OCI-LY1 (cell line): ENCODE results near the gene SWAP70.
"Not testable (repeated sequence)": the region's sequence is repeated elsewhere in the genome, so short reads cannot be mapped to it uniquely, and the experiment has no call there.

Source experiments
- H2AFZ ChIP-seq: fragments of 200-600 bp; sonication (generic), shearing (Covaris generic); 2 replicates; pipeline ENCODE4 v1.6.0; 2014; ENCODE audit warnings: antibody characterized with exemption, mild to moderate bottlenecking, low read length
- H3F3A ChIP-seq: fragments of 200-600 bp; sonication (generic), shearing (Covaris generic); 2 replicates; pipeline ENCODE4 v1.6.0; 2014; ENCODE audit warnings: mild to moderate bottlenecking, antibody characterized with exemption, low read length, moderate library complexity; ENCODE audit not compliant: insufficient read depth
- H3K27ac ChIP-seq: fragments of 200-600 bp; sonication (generic); 2 replicates; pipeline ENCODE4 v1.5.1; 2014; ENCODE audit warnings: low read length, mixed run types, mild to moderate bottlenecking, low read depth; ENCODE audit not compliant: poor library complexity, severe bottlenecking
- H3K27me3 ChIP-seq: fragments of 200-600 bp; sonication (generic); 2 replicates; pipeline ENCODE4 v1.6.0; 2014; ENCODE audit warnings: antibody characterized with exemption, mild to moderate bottlenecking, low read length, moderate library complexity; ENCODE audit not compliant: insufficient read depth
- H3K36me3 ChIP-seq: fragments of 200-600 bp; sonication (generic); 2 replicates; pipeline ENCODE4 v1.6.1; 2014; ENCODE audit warnings: mild to moderate bottlenecking, antibody characterized with exemption, low read length, moderate library complexity, mixed read lengths; ENCODE audit not compliant: insufficient read depth
- H3K4me1 ChIP-seq: fragments of 200-600 bp; sonication (generic); 2 replicates; pipeline ENCODE4 v1.5.1; 2014; ENCODE audit warnings: mild to moderate bottlenecking, low read length, moderate library complexity; ENCODE audit not compliant: insufficient read depth, severe bottlenecking
- H3K4me2 ChIP-seq: fragments of 200-600 bp; sonication (generic), shearing (Covaris generic); 2 replicates; pipeline ENCODE4 v1.6.1; 2014; ENCODE audit warnings: low read length
- H3K4me3 ChIP-seq: fragments of 200-600 bp; sonication (generic); 2 replicates; pipeline ENCODE4 v1.5.1; 2014; ENCODE audit warnings: low read length, low read depth, mild to moderate bottlenecking, mixed read lengths; ENCODE audit not compliant: poor library complexity, severe bottlenecking
- H3K79me2 ChIP-seq: fragments of 200-600 bp; shearing (Covaris generic); 2 replicates; pipeline ENCODE4 v1.6.1; 2016; ENCODE audit warnings: mixed run types, low read length, mixed read lengths; ENCODE audit not compliant: insufficient read depth
- H3K9ac ChIP-seq: fragments of 200-600 bp; sonication (generic), shearing (Covaris generic); 2 replicates; pipeline ENCODE4 v1.6.1; 2014; ENCODE audit warnings: mild to moderate bottlenecking, low read length, mixed read lengths
- H3K9me2 ChIP-seq: fragments of 200-600 bp; sonication (generic), shearing (Covaris generic); 2 replicates; pipeline ENCODE4 v1.6.1; 2014; ENCODE audit warnings: low read depth, mild to moderate bottlenecking, low read length, mixed read lengths
- H3K9me3 ChIP-seq: fragments of 200-600 bp; shearing (Covaris generic); 2 replicates; pipeline ENCODE4 v1.6.1; 2014; ENCODE audit warnings: low read length, mixed read lengths
- H4K20me1 ChIP-seq: fragments of 200-600 bp; sonication (generic), shearing (Covaris generic); 2 replicates; pipeline ENCODE4 v1.6.0; 2016; ENCODE audit warnings: mild to moderate bottlenecking, low read length; ENCODE audit not compliant: insufficient read depth
- EZH2 ChIP-seq: fragments of 200-600 bp; sonication (generic), shearing (Covaris generic); IDR thresholded peaks from 2 replicates; pipeline ENCODE4 v1.8.0; 2017; ENCODE audit warnings: borderline replicate concordance, mixed run types, mild to moderate bottlenecking, antibody characterized with exemption, low read length, moderate library complexity, mixed read lengths
- TF ChIP-seq, protein P1 (sequence below): fragments of 200-600 bp; sonication (generic), shearing (Covaris generic); IDR thresholded peaks from 2 replicates; pipeline ENCODE4 v1.5.1; 2017; ENCODE audit warnings: mild to moderate bottlenecking, antibody characterized with exemption, low read length, moderate library complexity, mixed read lengths

Gene SWAP70

DNA sequence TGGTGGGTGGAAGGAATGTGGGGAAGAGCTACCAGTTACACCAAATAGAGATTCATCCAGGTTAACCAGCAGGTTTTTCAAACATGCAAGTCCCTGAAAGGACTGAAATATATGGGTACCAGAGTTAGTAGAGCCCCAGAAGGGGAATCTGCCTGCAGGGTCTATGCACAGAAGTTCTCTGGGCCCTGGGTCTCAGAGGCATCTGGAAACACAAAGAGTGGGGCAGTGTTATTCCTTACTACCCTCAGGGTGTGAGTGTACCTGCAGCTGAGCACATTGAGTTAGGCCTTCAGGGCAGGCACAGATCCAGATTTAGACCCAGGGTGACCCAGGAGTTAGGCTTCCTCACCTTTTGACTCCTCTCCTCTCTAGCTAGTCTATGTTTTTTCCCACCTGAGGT lies 43.9 kb upstream of the SWAP70 start:
- Histone ChIP-seq H3K4me3 (peak overlapping the region; percentile 11), H3K36me3 (no peaks in the 10 kb centered on the region), H3K27ac (peak overlapping the region; percentile 97), H3K4me2 (peak overlapping the region; percentile 53), H3K27me3 (no peaks in the 10 kb centered on the region), H3K79me2 (no peaks in the 10 kb centered on the region), H3K9me2 (no peaks in the 10 kb centered on the region), H3K4me1 (peaks cover 67% of the 10 kb centered on the region), H3F3A (no peaks in the 10 kb centered on the region), H3K9ac (peak overlapping the region; percentile 60), H2AFZ (no peak overlapping the region), H4K20me1 (no peaks in the 10 kb centered on the region), H3K9me3 (no peaks in the 10 kb centered on the region)
- TF ChIP-seq EZH2 = no peak
- TF ChIP-seq, protein P1, sequence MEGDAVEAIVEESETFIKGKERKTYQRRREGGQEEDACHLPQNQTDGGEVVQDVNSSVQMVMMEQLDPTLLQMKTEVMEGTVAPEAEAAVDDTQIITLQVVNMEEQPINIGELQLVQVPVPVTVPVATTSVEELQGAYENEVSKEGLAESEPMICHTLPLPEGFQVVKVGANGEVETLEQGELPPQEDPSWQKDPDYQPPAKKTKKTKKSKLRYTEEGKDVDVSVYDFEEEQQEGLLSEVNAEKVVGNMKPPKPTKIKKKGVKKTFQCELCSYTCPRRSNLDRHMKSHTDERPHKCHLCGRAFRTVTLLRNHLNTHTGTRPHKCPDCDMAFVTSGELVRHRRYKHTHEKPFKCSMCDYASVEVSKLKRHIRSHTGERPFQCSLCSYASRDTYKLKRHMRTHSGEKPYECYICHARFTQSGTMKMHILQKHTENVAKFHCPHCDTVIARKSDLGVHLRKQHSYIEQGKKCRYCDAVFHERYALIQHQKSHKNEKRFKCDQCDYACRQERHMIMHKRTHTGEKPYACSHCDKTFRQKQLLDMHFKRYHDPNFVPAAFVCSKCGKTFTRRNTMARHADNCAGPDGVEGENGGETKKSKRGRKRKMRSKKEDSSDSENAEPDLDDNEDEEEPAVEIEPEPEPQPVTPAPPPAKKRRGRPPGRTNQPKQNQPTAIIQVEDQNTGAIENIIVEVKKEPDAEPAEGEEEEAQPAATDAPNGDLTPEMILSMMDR = no peak

DNA sequence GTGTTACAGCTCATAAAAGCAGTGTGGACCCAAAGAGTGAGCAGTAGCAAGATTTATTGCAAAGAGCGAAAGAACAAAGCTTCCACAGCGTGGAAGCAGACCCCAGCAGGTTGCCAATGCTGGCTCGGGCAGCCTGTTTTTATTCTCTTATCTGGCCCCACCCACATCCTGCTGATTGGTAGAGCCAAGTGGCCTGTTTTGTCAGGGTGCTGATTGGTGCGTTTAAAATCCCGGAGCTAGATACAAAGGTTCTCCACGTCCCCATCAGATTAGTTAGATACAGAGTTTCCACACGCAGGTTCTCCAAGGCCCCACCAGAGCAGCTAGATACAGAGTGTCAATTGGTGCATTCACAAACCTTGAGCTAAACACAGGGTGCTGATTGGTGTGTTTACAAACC lies 41.5 kb upstream of the SWAP70 start:
- not testable (repeated sequence) for H3K36me3 ChIP-seq, H4K20me1 ChIP-seq, H3K4me3 ChIP-seq, H3K9me3 ChIP-seq, H3K79me2 ChIP-seq, H3K9me2 ChIP-seq, H3K9ac ChIP-seq, H3F3A ChIP-seq, H2AFZ ChIP-seq, H3K4me2 ChIP-seq, H3K27ac ChIP-seq, H3K27me3 ChIP-seq
- H3K4me1 ChIP-seq = peaks cover 67% of the 10 kb centered on the region

DNA sequence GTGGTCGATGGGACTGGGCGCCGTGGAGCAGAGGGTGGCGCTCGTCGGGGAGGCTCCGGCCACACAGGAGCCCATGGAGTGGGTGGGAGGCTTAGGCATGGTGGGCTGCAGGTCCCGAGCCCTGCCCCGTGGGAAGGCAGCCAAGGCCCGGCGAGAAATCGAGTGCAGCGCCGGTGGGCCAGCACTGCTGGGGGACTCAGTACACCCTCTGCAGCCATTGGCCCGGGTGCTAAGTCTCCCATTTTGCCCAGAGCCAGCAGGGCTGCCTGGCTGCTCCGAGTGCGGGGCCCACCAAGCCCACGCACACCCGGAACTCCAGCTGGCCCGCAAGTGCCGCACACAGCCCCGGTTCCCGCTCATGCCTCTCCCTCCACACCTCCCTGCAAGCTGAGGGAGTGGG lies 40.8 kb upstream of the SWAP70 start:
- H3K9ac ChIP-seq, H3K79me2 ChIP-seq, H3K27me3 ChIP-seq, H3K27ac ChIP-seq, H3F3A ChIP-seq, H2AFZ ChIP-seq, H4K20me1 ChIP-seq, H3K9me2 ChIP-seq, H3K36me3 ChIP-seq, H3K4me3 ChIP-seq, H3K4me2 ChIP-seq, H3K9me3 ChIP-seq: not testable (repeated sequence)
- peaks cover 67% of the 10 kb centered on the region for H3K4me1 ChIP-seq

DNA sequence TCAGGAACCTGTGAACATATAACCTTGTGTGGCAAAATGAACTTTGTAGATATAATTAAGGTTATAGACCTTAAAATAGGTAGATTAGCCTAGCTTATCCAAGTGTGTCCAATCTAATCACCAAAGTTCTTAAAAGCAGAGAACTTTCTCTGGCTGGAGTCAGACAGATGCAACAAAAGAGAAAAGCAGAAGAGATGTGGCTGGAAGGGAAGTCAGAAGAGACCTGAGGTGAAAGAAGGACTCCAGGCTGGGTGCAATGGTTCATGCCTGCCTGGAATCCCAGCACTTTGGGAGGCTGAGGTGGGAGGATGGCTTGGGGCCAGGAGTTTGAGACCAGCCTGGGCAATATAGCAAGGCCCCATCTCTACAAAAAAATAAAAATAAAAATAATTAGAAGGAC lies 39.4 kb upstream of the SWAP70 start:
- H3K36me3 ChIP-seq = no peaks in the 10 kb centered on the region
- no peaks in the 10 kb centered on the region for H4K20me1 ChIP-seq
- no peaks in the 10 kb centered on the region for H3F3A ChIP-seq
- no peaks in the 10 kb centered on the region for H3K9me2 ChIP-seq
- H3K27ac ChIP-seq = peak overlapping the region; percentile 52
- H3K4me1 ChIP-seq = peaks cover 67% of the 10 kb centered on the region
- no peak overlapping the region for H3K4me2 ChIP-seq
- no peaks in the 10 kb centered on the region for H3K79me2 ChIP-seq
- no peaks in the 10 kb centered on the region for H3K9me3 ChIP-seq
- no peak overlapping the region for H2AFZ ChIP-seq
- TF ChIP-seq, protein P1 = no peak
- no peak for TF ChIP-seq EZH2
- no peak overlapping the region for H3K9ac ChIP-seq
- no peaks in the 10 kb centered on the region for H3K27me3 ChIP-seq
- no peak overlapping the region for H3K4me3 ChIP-seq
